ENCODE data around the gene PARD6A. TPM values are rescaled to one million over a fixed set of nuclear protein-coding genes. Genes with fewer than 3 reads are reported as not detected.

PARD6A gene
- total RNA-seq, 3 donors from 2014 or later (not counting 1 experiment from before 2014, with no cell fraction given) = 3.1 to 4.4 (median 3.3) TPM

DNA sequence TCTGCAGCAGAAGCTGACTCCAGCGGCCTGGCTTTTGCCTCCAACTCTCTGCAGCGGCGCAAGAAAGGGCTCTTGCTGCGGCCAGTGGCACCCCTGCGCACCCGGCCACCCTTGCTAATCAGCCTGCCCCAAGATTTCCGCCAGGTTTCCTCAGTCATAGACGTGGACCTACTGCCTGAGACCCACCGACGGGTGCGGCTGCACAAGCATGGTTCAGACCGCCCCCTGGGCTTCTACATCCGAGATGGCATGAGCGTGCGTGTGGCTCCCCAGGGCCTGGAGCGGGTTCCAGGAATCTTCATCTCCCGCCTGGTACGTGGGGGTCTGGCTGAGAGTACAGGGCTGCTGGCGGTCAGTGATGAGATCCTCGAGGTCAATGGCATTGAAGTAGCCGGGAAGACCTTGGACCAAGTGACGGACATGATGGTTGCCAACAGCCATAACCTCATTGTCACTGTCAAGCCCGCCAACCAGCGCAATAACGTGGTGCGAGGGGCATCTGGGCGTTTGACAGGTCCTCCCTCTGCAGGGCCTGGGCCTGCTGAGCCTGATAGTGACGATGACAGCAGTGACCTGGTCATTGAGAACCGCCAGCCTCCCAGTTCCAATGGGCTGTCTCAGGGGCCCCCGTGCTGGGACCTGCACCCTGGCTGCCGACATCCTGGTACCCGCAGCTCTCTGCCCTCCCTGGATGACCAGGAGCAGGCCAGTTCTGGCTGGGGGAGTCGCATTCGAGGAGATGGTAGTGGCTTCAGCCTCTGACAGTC, 1.3 kb downstream of the PARD6A start:
- Mint-ChIP-seq H3K4me3 (peak overlapping the region; percentile 75), H3K4me1 (peaks cover 5 to 39% of the 10 kb centered on the region in 2 donors), H3K27me3 (ENCODE audit: low read depth in 2 of 2) (no peaks in the 10 kb centered on the region), H3K36me3 (no peaks in the 10 kb centered on the region), H3K27ac (peak overlapping the region; percentile 93 to 94), H3K9me3 (no peaks in the 10 kb centered on the region)
- Histone ChIP-seq H3K36me3 (ENCODE audit: control insufficient read depth, insufficient read depth, low read length) (peaks cover 12% of the 10 kb centered on the region), H3K9me3 (ENCODE audit: control insufficient read depth, insufficient read depth, low read length) (no peaks in the 10 kb centered on the region), H3K4me1 (ENCODE audit: control insufficient read depth, insufficient read depth, low read length) (peaks cover 36% of the 10 kb centered on the region), H3K27me3 (ENCODE audit: control insufficient read depth, insufficient read depth, low read length) (no peaks in the 10 kb centered on the region), H3K27ac (ENCODE audit: low read length) (no peak overlapping the region), H3K4me3 (ENCODE audit: low read length) (no peak overlapping the region)
- TF ChIP-seq, protein P1, sequence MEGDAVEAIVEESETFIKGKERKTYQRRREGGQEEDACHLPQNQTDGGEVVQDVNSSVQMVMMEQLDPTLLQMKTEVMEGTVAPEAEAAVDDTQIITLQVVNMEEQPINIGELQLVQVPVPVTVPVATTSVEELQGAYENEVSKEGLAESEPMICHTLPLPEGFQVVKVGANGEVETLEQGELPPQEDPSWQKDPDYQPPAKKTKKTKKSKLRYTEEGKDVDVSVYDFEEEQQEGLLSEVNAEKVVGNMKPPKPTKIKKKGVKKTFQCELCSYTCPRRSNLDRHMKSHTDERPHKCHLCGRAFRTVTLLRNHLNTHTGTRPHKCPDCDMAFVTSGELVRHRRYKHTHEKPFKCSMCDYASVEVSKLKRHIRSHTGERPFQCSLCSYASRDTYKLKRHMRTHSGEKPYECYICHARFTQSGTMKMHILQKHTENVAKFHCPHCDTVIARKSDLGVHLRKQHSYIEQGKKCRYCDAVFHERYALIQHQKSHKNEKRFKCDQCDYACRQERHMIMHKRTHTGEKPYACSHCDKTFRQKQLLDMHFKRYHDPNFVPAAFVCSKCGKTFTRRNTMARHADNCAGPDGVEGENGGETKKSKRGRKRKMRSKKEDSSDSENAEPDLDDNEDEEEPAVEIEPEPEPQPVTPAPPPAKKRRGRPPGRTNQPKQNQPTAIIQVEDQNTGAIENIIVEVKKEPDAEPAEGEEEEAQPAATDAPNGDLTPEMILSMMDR (IDR thresholded peaks at IDR 0.05) = no peak
- WGBS (ENCODE audit: insufficient coverage) = 97% methylated on average over 34 of the region's 34 CpGs
- ATAC-seq = no peak
- intact Hi-C loops (cut with micrococcal nuclease) = loop anchor here (2.0 kb wide), 1 partner anchor 99 kb away; the partner anchor contains the start of gene CTCF
- no peak for DNase-seq

DNA sequence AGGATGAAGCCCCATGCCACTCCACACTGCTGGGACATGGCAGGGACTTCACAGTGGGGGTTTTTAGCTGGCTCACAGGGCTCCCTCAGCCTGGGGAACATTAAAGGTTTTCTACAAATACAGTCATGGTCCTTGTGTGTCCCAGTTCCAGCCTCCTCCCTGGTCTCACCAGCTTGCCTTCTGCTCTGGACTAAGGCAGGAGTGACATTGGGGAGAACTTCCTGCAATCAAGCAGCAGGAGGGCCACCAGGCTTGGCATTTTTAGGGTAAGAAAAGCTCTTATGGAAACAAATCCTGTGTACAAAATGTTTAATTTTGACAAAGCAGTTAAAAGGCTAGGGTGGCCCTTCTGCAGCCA, 1.9 kb downstream of the PARD6A start:
- DNase-seq = no peak
- Histone ChIP-seq H3K4me1 (ENCODE audit: control insufficient read depth, insufficient read depth, low read length) (peaks cover 42% of the 10 kb centered on the region), H3K9me3 (ENCODE audit: control insufficient read depth, insufficient read depth, low read length) (no peaks in the 10 kb centered on the region), H3K36me3 (ENCODE audit: control insufficient read depth, insufficient read depth, low read length) (peaks cover 8% of the 10 kb centered on the region), H3K27me3 (ENCODE audit: control insufficient read depth, insufficient read depth, low read length) (no peaks in the 10 kb centered on the region), H3K27ac (ENCODE audit: low read length) (no peak overlapping the region), H3K4me3 (ENCODE audit: low read length) (no peak overlapping the region)
- no peaks in the 10 kb centered on the region for H3K27me3 Mint-ChIP-seq (ENCODE audit: low read depth in 2 of 2)
- no peaks in the 10 kb centered on the region for H3K9me3 Mint-ChIP-seq
- no peak overlapping the region for H3K27ac Mint-ChIP-seq
- TF ChIP-seq, protein P1 (IDR thresholded peaks at IDR 0.05) = no peak
- ATAC-seq = no peak
- H3K36me3 Mint-ChIP-seq = no peaks in the 10 kb centered on the region
- intact Hi-C loops (cut with micrococcal nuclease) = no loop called here
- peaks cover 5 to 42% of the 10 kb centered on the region in 2 donors for H3K4me1 Mint-ChIP-seq
- H3K4me3 Mint-ChIP-seq = no peak overlapping the region

DNA sequence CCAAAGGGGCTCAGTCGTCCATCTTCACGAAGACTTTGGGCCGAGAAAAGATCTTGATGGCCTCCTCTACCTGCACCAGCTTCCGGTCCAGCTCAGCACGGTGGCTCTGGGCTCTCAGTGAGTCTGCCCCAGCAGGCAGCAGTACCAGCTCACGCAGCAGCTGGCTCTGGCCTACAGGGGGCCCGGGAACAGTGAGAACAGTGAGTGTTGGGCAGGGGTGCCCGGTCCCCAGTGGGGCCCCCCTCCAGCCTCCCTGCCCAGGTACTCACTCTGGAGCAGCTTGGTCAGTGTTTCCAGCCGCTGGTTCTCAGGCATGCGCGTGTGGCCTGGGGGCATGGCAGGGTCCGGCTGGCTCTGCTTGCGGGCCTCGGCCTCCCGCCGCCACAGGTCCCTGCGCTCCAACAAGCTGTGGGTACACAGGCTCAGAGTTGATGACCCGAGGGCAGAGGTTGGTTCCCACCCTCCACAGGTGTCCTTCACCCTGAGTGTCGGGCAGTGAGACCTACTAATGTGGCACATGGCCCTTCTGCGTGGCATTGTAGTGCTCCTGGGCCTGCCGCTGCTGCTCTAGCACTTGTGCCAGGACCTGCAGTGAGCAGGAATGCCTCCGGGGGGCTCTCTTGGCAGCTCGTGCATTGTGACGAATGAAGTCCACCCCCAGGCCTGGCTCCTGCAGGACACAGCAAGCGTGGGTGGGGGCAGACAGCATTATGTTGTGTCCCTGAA, 2.6 kb downstream of the PARD6A start:
- Mint-ChIP-seq H3K9me3 (no peaks in the 10 kb centered on the region), H3K4me3 (no peak overlapping the region), H3K4me1 (peaks cover 5 to 44% of the 10 kb centered on the region in 2 donors), H3K27ac (no peak overlapping the region), H3K27me3 (ENCODE audit: low read depth in 2 of 2) (no peaks in the 10 kb centered on the region), H3K36me3 (no peaks in the 10 kb centered on the region)
- intact Hi-C loops (cut with micrococcal nuclease) = no loop called here
- Histone ChIP-seq H3K36me3 (ENCODE audit: control insufficient read depth, insufficient read depth, low read length) (peaks cover 3% of the 10 kb centered on the region), H3K27me3 (ENCODE audit: control insufficient read depth, insufficient read depth, low read length) (no peaks in the 10 kb centered on the region), H3K4me1 (ENCODE audit: control insufficient read depth, insufficient read depth, low read length) (peaks cover 48% of the 10 kb centered on the region), H3K4me3 (ENCODE audit: low read length) (no peak overlapping the region), H3K9me3 (ENCODE audit: control insufficient read depth, insufficient read depth, low read length) (no peaks in the 10 kb centered on the region), H3K27ac (ENCODE audit: low read length) (no peak overlapping the region)
- ATAC-seq (no peak), DNase-seq (peak in 1 of 2 donors; percentile 54)
- TF ChIP-seq, protein P1 (IDR thresholded peaks at IDR 0.05) = peak; percentile 36
- 93% methylated on average over 25 of the region's 25 CpGs for WGBS (ENCODE audit: insufficient coverage)

Measured in natural killer cell (primary cell).